H54 (cell line): ENCODE results near the gene ASS1.

Experiments used
- DNase-seq: peaks from one replicate; pipeline ENCODE4 v3.0.0; 2011; ENCODE audit warnings: low spot score, mixed read lengths; ENCODE audit not compliant: insufficient read length
- FAIRE-seq: peaks from 3 replicates; lab custom pipeline; 2011; peaks lifted over from hg19 to GRCh38; lab: Jason Lieb, UNC
- POLR2A ChIP-seq: IDR thresholded peaks from 2 replicates; pipeline ENCODE4 v1.6.1; 2011; ENCODE audit warnings: low read depth, mild to moderate bottlenecking, low read length

Gene ASS1

GRCh38 chr9:130508218-130508617 is 63.5 kb downstream of the ASS1 start:
- DNase-seq (no peak), FAIRE-seq (no peak)
- no peak for TF ChIP-seq POLR2A

GRCh38 chr9:130512199-130512598 is 67.4 kb downstream of the ASS1 start:
- TF ChIP-seq POLR2A = no peak
- no peak for FAIRE-seq

GRCh38 chr9:130513078-130513477 is 68.3 kb downstream of the ASS1 start:
- no peak for FAIRE-seq
- DNase-seq = no peak
- TF ChIP-seq POLR2A = no peak

More at GRCh38 chr9:130512199-130512598, 67.4 kb downstream of the ASS1 start:
- no peak for DNase-seq

GRCh38 chr9:130518233-130518632 is 73.5 kb downstream of the ASS1 start:
- DNase-seq (no peak), FAIRE-seq (no peak)
- TF ChIP-seq POLR2A = no peak

- FAIRE-seq = no peak
- no peak for TF ChIP-seq POLR2A
- no peak for DNase-seq
These were observed 74.4 kb downstream of the ASS1 start for GRCh38 chr9:130518943-130519799.

GRCh38 chr9:130519927-130520326 is 75.2 kb downstream of the ASS1 start:
- no peak for DNase-seq
- no peak for FAIRE-seq
- TF ChIP-seq POLR2A = no peak

GRCh38 chr9:130521715-130522114 is 77.0 kb downstream of the ASS1 start:
- TF ChIP-seq POLR2A = no peak
- DNase-seq = no peak
- FAIRE-seq = no peak

- FAIRE-seq = no peak
- no peak for DNase-seq
- TF ChIP-seq POLR2A = no peak
These were observed 77.6 kb downstream of the ASS1 start for GRCh38 chr9:130522233-130522808.

GRCh38 chr9:130523921-130524320 is 79.2 kb downstream of the ASS1 start:
- no peak for FAIRE-seq

GRCh38 chr9:130526193-130526853 is 81.6 kb downstream of the ASS1 start:
- FAIRE-seq = no peak
- TF ChIP-seq POLR2A = no peak
- DNase-seq = no peak

More at GRCh38 chr9:130523921-130524320, 79.2 kb downstream of the ASS1 start:
- no peak for TF ChIP-seq POLR2A
- no peak for DNase-seq

- no peak for TF ChIP-seq POLR2A
- DNase-seq = no peak
- FAIRE-seq = no peak
These were observed 82.3 kb downstream of the ASS1 start for GRCh38 chr9:130526854-130527650.

GRCh38 chr9:130527651-130528310 is 83.0 kb downstream of the ASS1 start:
- TF ChIP-seq POLR2A = no peak
- DNase-seq = no peak
- FAIRE-seq = no peak

- no peak for TF ChIP-seq POLR2A
- FAIRE-seq = no peak
These were observed 83.9 kb downstream of the ASS1 start for GRCh38 chr9:130528674-130529073.

More at GRCh38 chr9:130528674-130529073, 83.9 kb downstream of the ASS1 start:
- DNase-seq = no peak
